PC-3 (cell line): ENCODE results near the gene ATG4D. TPM values are rescaled to one million over a fixed set of nuclear protein-coding genes. Genes with fewer than 3 reads are reported as not detected.

ENCODE experiments used
- ATAC-seq: fragments of 200-7000 bp; cut with Tn5 transposase; 2 replicates; pipeline ENCODE4 v1.9.1; 2020; ENCODE audit warnings: mild to moderate bottlenecking, moderate library complexity
- BruUV-seq: library from RNA; stranded (reverse); fragments of 400-500 nt; replicated peaks from 2 replicates; lab custom pipeline; 2021; lab: Mats Ljungman, UMichigan
- CTCF ChIA-PET: fragments of 300-600 bp; sonication (Branson Sonifier 250); formaldehyde crosslinking; loops from one replicate; lab custom pipeline; 2022; ENCODE audit warnings: antibody characterized with exemption; lab: Charles Lee
- POLR2A ChIA-PET: fragments of 300-600 bp; sonication (Branson Sonifier 250); formaldehyde crosslinking; loops from one replicate; lab custom pipeline; 2022; ENCODE audit warnings: antibody characterized with exemption; ENCODE audit not compliant: unreplicated experiment; lab: Charles Lee
- DNase-seq: peaks from one replicate; pipeline ENCODE4 v3.0.0-alpha.2; 2015
- H2AFZ ChIP-seq: fragments of 300-600 bp; sonication (generic); 2 replicates; pipeline ENCODE4 v1.6.0; 2016; ENCODE audit warnings: antibody characterized with exemption, low read length
- H3F3A ChIP-seq: fragments of 300-600 bp; sonication (generic); one replicate; pipeline ENCODE4 v1.6.0; 2017; ENCODE audit warnings: antibody characterized with exemption, low read length, control low read depth, mild to moderate bottlenecking; ENCODE audit not compliant: unreplicated experiment
- H3K27ac ChIP-seq: fragments of 300-600 bp; sonication (generic); 2 replicates; pipeline ENCODE4 v1.5.1; 2016; ENCODE audit warnings: mild to moderate bottlenecking, low read length
- H3K27me3 ChIP-seq: fragments of 300-600 bp; sonication (generic); 2 replicates; pipeline ENCODE4 v1.6.1; 2016; ENCODE audit warnings: low read length, mixed read lengths
- H3K36me3 ChIP-seq: fragments of 300-600 bp; sonication (generic); 2 replicates; pipeline ENCODE4 v1.6.1; 2016; ENCODE audit warnings: low read depth, mixed run types, low read length, mixed read lengths
- H3K4me1 ChIP-seq: fragments of 300-600 bp; sonication (generic); 2 replicates; pipeline ENCODE4 v1.5.1; 2016; ENCODE audit warnings: low read length; ENCODE audit not compliant: insufficient read depth
- H3K4me2 ChIP-seq: fragments of 300-600 bp; sonication (generic); 2 replicates; pipeline ENCODE4 v1.6.0; 2016; ENCODE audit warnings: low read length
- H3K4me3 ChIP-seq: fragments of 300-600 bp; sonication (generic); 2 replicates; pipeline ENCODE4 v1.5.1; 2016; ENCODE audit warnings: mild to moderate bottlenecking, low read length, mixed read lengths
- H3K79me2 ChIP-seq: fragments of 300-600 bp; sonication (generic); 2 replicates; pipeline ENCODE4 v1.6.1; 2017; ENCODE audit warnings: low read length, mixed read lengths
- H3K9ac ChIP-seq: fragments of 300-600 bp; sonication (generic); 2 replicates; pipeline ENCODE4 v1.6.0; 2016; ENCODE audit warnings: mild to moderate bottlenecking, low read length
- H3K9me2 ChIP-seq: fragments of 300-600 bp; sonication (generic); replicated peaks from 2 replicates; pipeline ENCODE4 v1.6.1; 2016; ENCODE audit warnings: mixed run types, low read length, mixed read lengths
- H3K9me3 ChIP-seq: fragments of 300-600 bp; sonication (generic); 2 replicates; pipeline ENCODE4 v1.6.1; 2016; ENCODE audit warnings: low read length, mixed read lengths
- H4K20me1 ChIP-seq: fragments of 300-600 bp; sonication (generic); 2 replicates; pipeline ENCODE4 v1.6.1; 2016; ENCODE audit warnings: low read length, mixed read lengths
- EZH2 ChIP-seq: fragments of 300-600 bp; sonication (generic); IDR thresholded peaks from one replicate; pipeline ENCODE4 v1.6.1; 2017; ENCODE audit warnings: antibody characterized with exemption, mild to moderate bottlenecking, low read length; ENCODE audit not compliant: unreplicated experiment
- EZH2phosphoT487 ChIP-seq: fragments of 300-600 bp; sonication (generic); IDR thresholded peaks from 2 replicates; pipeline ENCODE4 v1.6.1; 2018; ENCODE audit warnings: mild to moderate bottlenecking, antibody characterized with exemption, low read length, borderline replicate concordance
- intact Hi-C: fragments of 100-400 bp; cut with micrococcal nuclease; formaldehyde crosslinking; loops from 2 replicates; pipeline ENCODE4 v1.9.0; 2023
- total RNA-seq: library from RNA; depleted of rRNA; stranded (reverse); fragments of >200 nt; gene quantifications from 2 replicates; pipeline ENCODE4 v1.2.3, GENCODE V29; 2014
- TF ChIP-seq, protein P1 (sequence below): fragments of 300-600 bp; sonication (generic); conservative IDR thresholded peaks from 2 replicates; pipeline ENCODE4 v1.5.1; 2017; ENCODE audit warnings: antibody characterized with exemption, low read depth, mild to moderate bottlenecking, low read length

The ATG4D gene
- total RNA-seq, 1 experiment from 2014 or later = 65.9 TPM

DNA sequence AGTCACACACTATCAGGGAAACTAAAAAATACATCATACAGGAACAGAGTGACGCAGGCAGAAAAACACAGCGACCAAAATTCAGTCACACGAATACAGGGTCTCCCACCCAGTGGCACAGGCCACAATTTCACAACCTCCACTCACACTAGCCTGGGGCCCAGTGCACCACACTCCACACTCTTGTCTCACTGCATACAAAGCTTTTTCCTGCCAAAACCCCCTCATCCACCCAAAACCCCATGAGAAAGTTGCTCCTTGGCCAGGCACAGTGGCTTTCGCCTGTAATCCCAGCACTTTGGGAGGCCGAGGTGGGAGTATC is 27.7 kb upstream of the ATG4D start:
- BruUV-seq = no TSS peak
- POLR2A ChIA-PET = no interaction called here
- intact Hi-C loops = no loop called here
- Histone ChIP-seq H3F3A (no peaks in the 10 kb centered on the region), H3K9ac (no peak overlapping the region), H3K27ac (no peak overlapping the region), H3K4me3 (no peak overlapping the region), H3K27me3 (no peaks in the 10 kb centered on the region), H2AFZ (no peak overlapping the region), H3K4me2 (no peak overlapping the region; the same call in 1 of the 2 replicates), H3K79me2 (no peaks in the 10 kb centered on the region), H3K9me2 (no peaks in the 10 kb centered on the region), H3K36me3 (no peaks in the 10 kb centered on the region), H3K4me1 (peaks cover 12% of the 10 kb centered on the region; the same call in 1 of the 2 replicates), H4K20me1 (no peaks in the 10 kb centered on the region), H3K9me3 (no peaks in the 10 kb centered on the region)
- ATAC-seq = no peak
- TF ChIP-seq, protein P1, sequence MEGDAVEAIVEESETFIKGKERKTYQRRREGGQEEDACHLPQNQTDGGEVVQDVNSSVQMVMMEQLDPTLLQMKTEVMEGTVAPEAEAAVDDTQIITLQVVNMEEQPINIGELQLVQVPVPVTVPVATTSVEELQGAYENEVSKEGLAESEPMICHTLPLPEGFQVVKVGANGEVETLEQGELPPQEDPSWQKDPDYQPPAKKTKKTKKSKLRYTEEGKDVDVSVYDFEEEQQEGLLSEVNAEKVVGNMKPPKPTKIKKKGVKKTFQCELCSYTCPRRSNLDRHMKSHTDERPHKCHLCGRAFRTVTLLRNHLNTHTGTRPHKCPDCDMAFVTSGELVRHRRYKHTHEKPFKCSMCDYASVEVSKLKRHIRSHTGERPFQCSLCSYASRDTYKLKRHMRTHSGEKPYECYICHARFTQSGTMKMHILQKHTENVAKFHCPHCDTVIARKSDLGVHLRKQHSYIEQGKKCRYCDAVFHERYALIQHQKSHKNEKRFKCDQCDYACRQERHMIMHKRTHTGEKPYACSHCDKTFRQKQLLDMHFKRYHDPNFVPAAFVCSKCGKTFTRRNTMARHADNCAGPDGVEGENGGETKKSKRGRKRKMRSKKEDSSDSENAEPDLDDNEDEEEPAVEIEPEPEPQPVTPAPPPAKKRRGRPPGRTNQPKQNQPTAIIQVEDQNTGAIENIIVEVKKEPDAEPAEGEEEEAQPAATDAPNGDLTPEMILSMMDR = no peak
- TF ChIP-seq EZH2 = no peak
- TF ChIP-seq EZH2phosphoT487 = no peak
- no peak for DNase-seq
- CTCF ChIA-PET = no interaction called here

DNA sequence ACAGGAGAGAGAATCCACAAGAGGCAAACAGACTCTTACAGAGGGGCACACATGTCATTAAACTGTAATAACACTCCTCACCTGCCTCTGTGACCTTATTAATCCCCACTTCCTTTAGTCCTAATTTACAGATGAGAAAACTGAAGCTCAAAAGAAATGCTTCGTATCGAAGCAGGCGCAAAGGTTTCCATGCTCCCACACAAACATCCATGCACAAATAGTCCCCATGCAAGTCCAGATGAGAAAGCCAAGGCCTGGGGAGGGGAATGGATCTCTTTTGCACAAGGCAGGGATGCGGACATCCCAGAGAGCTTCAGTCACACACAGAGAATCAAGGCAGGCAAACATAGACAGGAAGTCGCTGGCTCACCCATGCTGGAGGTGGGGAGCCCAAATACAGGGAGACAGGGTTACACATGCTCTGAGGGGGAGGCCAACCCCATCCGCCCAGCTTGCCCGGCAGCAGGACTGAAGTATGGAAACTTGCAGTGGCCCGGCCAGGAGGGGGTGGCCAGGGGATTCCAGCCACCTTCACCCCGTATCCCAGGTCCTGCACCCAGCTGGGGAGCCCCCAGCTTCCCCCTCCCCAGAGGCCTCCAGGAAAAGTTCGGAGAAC is 26.9 kb upstream of the ATG4D start:
- no peak for DNase-seq
- ATAC-seq = peak; percentile 21
- Histone ChIP-seq H3K27ac (no peak overlapping the region), H3K9ac (no peak overlapping the region), H3K36me3 (no peaks in the 10 kb centered on the region), H3K79me2 (no peaks in the 10 kb centered on the region), H3K4me3 (peak overlapping the region; percentile 68), H3F3A (no peaks in the 10 kb centered on the region), H3K9me2 (no peaks in the 10 kb centered on the region), H3K4me1 (peaks cover 13% of the 10 kb centered on the region; the same call in 1 of the 2 replicates), H2AFZ (peak overlapping the region; percentile 85), H3K9me3 (no peaks in the 10 kb centered on the region), H3K4me2 (peak overlapping the region; percentile 90), H3K27me3 (no peaks in the 10 kb centered on the region), H4K20me1 (no peaks in the 10 kb centered on the region)
- ChIA-PET POLR2A (no interaction called here), CTCF (interaction anchor here (0.6 kb wide), 1 partner anchor 640 kb away, joined by 4 read pairs; no protein-coding TSS in a partner anchor)
- no TSS peak for BruUV-seq
- intact Hi-C loops = no loop called here
- TF ChIP-seq EZH2 = no peak
- TF ChIP-seq, protein P1 = no peak
- TF ChIP-seq EZH2phosphoT487 = no peak

DNA sequence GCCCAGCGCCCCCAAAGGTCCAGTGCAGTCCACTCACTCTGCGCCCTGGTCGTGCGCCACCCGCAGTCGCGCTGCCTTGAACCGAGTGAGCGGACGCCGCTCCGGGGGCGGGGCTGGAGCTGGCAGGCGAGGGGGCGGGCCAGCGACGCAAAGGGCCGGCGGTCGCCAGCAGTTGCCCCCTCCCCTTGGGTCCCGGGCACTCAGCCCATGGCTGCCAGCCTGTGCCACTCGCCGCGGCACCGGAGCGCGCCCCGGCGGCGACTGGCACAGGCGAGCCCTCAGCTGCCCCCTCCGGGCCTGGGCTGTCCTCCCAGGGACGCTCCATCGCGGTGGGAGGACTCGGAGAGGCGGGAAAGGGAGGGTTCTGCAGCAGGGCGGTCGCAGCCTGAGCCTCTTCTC is 26.3 kb upstream of the ATG4D start, which contains the start of gene S1PR5:
S1PR5 (minus strand) TSS at position 87 of the 399 bp plus-strand sequence. CDS start 2,436 bp downstream, outside the sequence.
- no peak for TF ChIP-seq EZH2
- TF ChIP-seq, protein P1 = 0 out of 2 replicates have a peak, but pooled peaks have one; percentile 15
- TF ChIP-seq EZH2phosphoT487 = no peak
- Histone ChIP-seq H3K4me3 (peak within 1 kb of the TSS; percentile 68), H2AFZ (peak within 1 kb of the TSS; percentile 85), H3K9ac (no peak within 1 kb of the TSS), H3K9me2 (no peaks in the 10 kb centered on the region), H3K27me3 (no peaks in the 10 kb centered on the region), H3K36me3 (no peaks in the 10 kb centered on the region), H3K4me1 (peaks cover 13% of the 10 kb centered on the region; the same call in 1 of the 2 replicates), H3K27ac (no peak within 1 kb of the TSS), H3F3A (no peaks in the 10 kb centered on the region), H3K4me2 (peak within 1 kb of the TSS; percentile 90), H4K20me1 (no peaks in the 10 kb centered on the region), H3K79me2 (no peaks in the 10 kb centered on the region), H3K9me3 (no peaks in the 10 kb centered on the region)
- no peak for DNase-seq
- no TSS peak for BruUV-seq
- POLR2A ChIA-PET = no interaction called here
- ATAC-seq = peak; percentile 56
- CTCF ChIA-PET = no interaction called here
- intact Hi-C loops = no loop called here
